ENCODE results near the gene NIT1. TPM values are rescaled to one million over a fixed set of nuclear protein-coding genes. Genes with fewer than 3 reads are reported as not detected.

Gene NIT1
- total and polyA plus RNA-seq, 2 of the 8 experiments (the other 6 are each of a cell fraction or from before 2014, with no cell fraction given): 33.0 to 40.4 TPM

- ChIA-PET POLR2A (ENCODE audit: partially characterized antibody) (no interaction called here), CTCF (ENCODE audit: partially characterized antibody) (interaction anchor here (0.6 to 1.0 kb wide), 8 partner anchors 8 to 183 kb away, joined by 3 to 4 read pairs (median 3); partner anchors contain the start of genes KLHDC9 and PPOX)
- Histone ChIP-seq H2BK120ac (replicated peaks; ENCODE audit: low read depth, low read length) (no peak overlapping the region), H3K4me1 (replicated peaks in 1 of 4; ENCODE audit: control insufficient read depth in 3 of 4, insufficient read depth in 4 of 4, low read length in 3 of 4) (peaks cover 4 to 10% (median 5%) of the 10 kb centered on the region in 4 experiments; a peak in 6 of 7 replicates), H2AFZ (ENCODE audit: low read length) (no peak overlapping the region), H3K23ac (ENCODE audit: insufficient read length) (no peak overlapping the region), H2BK5ac (ENCODE audit: low read depth, low read length) (no peak overlapping the region), H3K36me3 (ENCODE audit: control insufficient read depth in 2 of 4, insufficient read depth in 4 of 4, low read length in 3 of 4) (peaks cover 15 to 45% (median 32%) of the 10 kb centered on the region in 4 experiments), H4K5ac (ENCODE audit: insufficient read length, low read depth, low read length) (no peak overlapping the region), H3K9ac (replicated peaks in 1 of 4; ENCODE audit: extremely low read depth in 1 of 4, low read depth in 3 of 4, low read length in 3 of 4) (peak overlapping the region in 3 of 4 experiments; percentile 83 to 87 (median 86); a peak in 5 of 7 replicates), H2BK20ac (ENCODE audit: low read length) (no peak overlapping the region), H2AK5ac (ENCODE audit: low read depth, low read length) (no peak overlapping the region), H3K9me3 (ENCODE audit: insufficient read depth in 2 of 2, low read depth in 1 of 2, low read length in 1 of 2) (no peaks in the 10 kb centered on the region), H3K18ac (ENCODE audit: extremely low read depth, low read length) (no peak overlapping the region), H3K14ac (ENCODE audit: insufficient read length) (no peak overlapping the region), H3K79me2 (ENCODE audit: control insufficient read depth in 1 of 2, insufficient read depth in 2 of 2, low read length in 2 of 2) (peaks cover 0 to 41% of the 10 kb centered on the region in 2 experiments; a peak in 2 of 4 replicates), H4K91ac (replicated peaks; ENCODE audit: insufficient read length, low read length) (peak overlapping the region; percentile 13), H2BK15ac (ENCODE audit: low read length) (peak overlapping the region; percentile 25; the same call in 1 of the 2 replicates), H4K20me1 (replicated peaks in 1 of 2; ENCODE audit: control insufficient read depth in 1 of 2, insufficient read depth in 2 of 2, low read length in 2 of 2) (peaks cover 0 to 13% of the 10 kb centered on the region in 2 experiments), H3K4me3 (ENCODE audit: extremely low read depth in 1 of 4, insufficient read depth in 2 of 4, low read depth in 3 of 4, low read length in 4 of 4) (peak overlapping the region; percentile 84 to 99 (median 93); a peak in 7 of 8 replicates), H4K8ac (ENCODE audit: extremely low read depth, insufficient read depth, low read length) (no peak overlapping the region), H3K27me3 (replicated peaks in 1 of 4; ENCODE audit: control insufficient read depth in 3 of 4, extremely low read depth in 1 of 4, insufficient read depth in 3 of 4, low read length in 3 of 4) (no peaks in the 10 kb centered on the region), H3K27ac (ENCODE audit: low read depth, low read length) (no peak overlapping the region), H3K4me2 (ENCODE audit: insufficient read depth in 1 of 2, low read depth in 2 of 2, low read length in 2 of 2) (peak overlapping the region; percentile 77 to 100), H3K79me1 (ENCODE audit: low read depth, low read length) (peaks cover 13% of the 10 kb centered on the region), H3K56ac (replicated peaks; ENCODE audit: insufficient read length, low read depth, low read length) (no peak overlapping the region), H3K23me2 (ENCODE audit: low read depth, low read length) (peaks cover 12% of the 10 kb centered on the region), H2BK12ac (ENCODE audit: low read depth, low read length) (0 out of 2 replicates have a peak overlapping the region, but pooled peaks have one; percentile 53), H3K4ac (replicated peaks; ENCODE audit: insufficient read length, low read depth, low read length) (no peak overlapping the region)
- DNase-seq (ENCODE audit: low read depth in 1 of 2, low spot score in 2 of 2) (peak in 1 of 2 experiments; percentile 47), FAIRE-seq (no peak)
- 79% methylated on average over 10 of the region's 10 CpGs; no CpG with 5 or more reads in 1 of the 2 experiments for WGBS, 2 experiments (ENCODE audit: extremely low coverage in 1 of 2, insufficient coverage in 1 of 2, insufficient read length in 1 of 2, insufficient replicate concordance in 2 of 2, low coverage in 1 of 2, low lambda C conversion rate in 2 of 2, missing lambda C conversion rate in 1 of 2)
- TF ChIP-seq POLR2A (IDR thresholded peaks at IDR 0.05; ENCODE audit: control extremely low read depth in 1 of 2, low read depth in 2 of 2, low read length in 2 of 2): peak in 1 of 2 experiments; percentile 19; a peak in 1 of 3 replicates
- peak; percentile 31 to 66 (median 41); a peak in 3 of 4 replicates for TF ChIP-seq CTCF (IDR thresholded peaks at IDR 0.05; ENCODE audit: control extremely low read depth in 1 of 3, insufficient read depth in 1 of 3, low read depth in 1 of 3, low read length in 3 of 3)
- TF ChIP-seq SIN3A (conservative IDR thresholded peaks at IDR 0.05 in 1 of 2, IDR thresholded peaks at IDR 0.05 in 1 of 2; ENCODE audit: low read depth in 1 of 2, low read length in 2 of 2): 0 out of 4 replicates have a peak, but pooled peaks of 1 of the 2 experiments have one; percentile 33
- peak; percentile 64; the same call in 1 of the 2 replicates for TF ChIP-seq TEAD4 (IDR thresholded peaks at IDR 0.05; ENCODE audit: low read depth, low read length)
- TF ChIP-seq MAFK (IDR thresholded peaks at IDR 0.05; ENCODE audit: low read depth, low read length): no peak
- peak; percentile 23 to 43 for TF ChIP-seq RAD21 (IDR thresholded peaks at IDR 0.05 in 1 of 2, conservative IDR thresholded peaks at IDR 0.05 in 1 of 2; ENCODE audit: low read depth in 2 of 2, low read length in 2 of 2)
- peak; percentile 35; the same call in 1 of the 2 replicates for TF ChIP-seq MAX (IDR thresholded peaks at IDR 0.05)
These were observed 1.4 kb downstream of the NIT1 start for GRCh38 chr1:161119092-161119903.

All from H1 (cell line).